AG10803 (cell line): Measurements from ENCODE around the gene PREP.

Experiments
- DNase-seq: peaks from one replicate; pipeline ENCODE4 v3.0.0; 2010; ENCODE audit warnings: low read depth
- H3K4me3 ChIP-seq: 2 replicates; pipeline ENCODE4 v1.5.1; 2011; ENCODE audit warnings: mild to moderate bottlenecking, low read length, control low read depth
- TF ChIP-seq, protein P1 (sequence below): conservative IDR thresholded peaks from 2 replicates; pipeline ENCODE4 v1.5.1; 2011; ENCODE audit warnings: mild to moderate bottlenecking, low read length, control low read depth, inconsistent platforms

PREP gene

DNA sequence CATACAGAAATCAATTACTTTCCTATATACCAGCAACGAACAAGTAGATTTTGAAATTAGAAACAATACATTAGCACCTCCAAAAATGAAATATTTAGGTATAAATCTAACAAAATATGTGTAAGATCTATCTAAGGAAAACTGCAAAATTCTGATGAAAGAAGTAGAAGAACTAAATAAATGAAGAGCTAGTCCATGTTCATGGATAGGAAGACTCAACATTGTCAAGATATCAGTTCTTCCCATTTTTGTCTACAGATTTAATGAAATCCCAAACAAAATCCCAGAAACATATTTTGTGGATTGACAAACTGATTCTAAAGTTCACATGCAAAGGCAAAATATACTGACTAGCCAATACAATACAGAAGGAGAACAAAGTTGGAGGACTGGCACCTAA, 33.7 kb downstream of the PREP start:
- H3K4me3 ChIP-seq, result no peak overlapping the region
- TF ChIP-seq, protein P1, sequence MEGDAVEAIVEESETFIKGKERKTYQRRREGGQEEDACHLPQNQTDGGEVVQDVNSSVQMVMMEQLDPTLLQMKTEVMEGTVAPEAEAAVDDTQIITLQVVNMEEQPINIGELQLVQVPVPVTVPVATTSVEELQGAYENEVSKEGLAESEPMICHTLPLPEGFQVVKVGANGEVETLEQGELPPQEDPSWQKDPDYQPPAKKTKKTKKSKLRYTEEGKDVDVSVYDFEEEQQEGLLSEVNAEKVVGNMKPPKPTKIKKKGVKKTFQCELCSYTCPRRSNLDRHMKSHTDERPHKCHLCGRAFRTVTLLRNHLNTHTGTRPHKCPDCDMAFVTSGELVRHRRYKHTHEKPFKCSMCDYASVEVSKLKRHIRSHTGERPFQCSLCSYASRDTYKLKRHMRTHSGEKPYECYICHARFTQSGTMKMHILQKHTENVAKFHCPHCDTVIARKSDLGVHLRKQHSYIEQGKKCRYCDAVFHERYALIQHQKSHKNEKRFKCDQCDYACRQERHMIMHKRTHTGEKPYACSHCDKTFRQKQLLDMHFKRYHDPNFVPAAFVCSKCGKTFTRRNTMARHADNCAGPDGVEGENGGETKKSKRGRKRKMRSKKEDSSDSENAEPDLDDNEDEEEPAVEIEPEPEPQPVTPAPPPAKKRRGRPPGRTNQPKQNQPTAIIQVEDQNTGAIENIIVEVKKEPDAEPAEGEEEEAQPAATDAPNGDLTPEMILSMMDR, result no peak
- DNase-seq, result no peak

DNA sequence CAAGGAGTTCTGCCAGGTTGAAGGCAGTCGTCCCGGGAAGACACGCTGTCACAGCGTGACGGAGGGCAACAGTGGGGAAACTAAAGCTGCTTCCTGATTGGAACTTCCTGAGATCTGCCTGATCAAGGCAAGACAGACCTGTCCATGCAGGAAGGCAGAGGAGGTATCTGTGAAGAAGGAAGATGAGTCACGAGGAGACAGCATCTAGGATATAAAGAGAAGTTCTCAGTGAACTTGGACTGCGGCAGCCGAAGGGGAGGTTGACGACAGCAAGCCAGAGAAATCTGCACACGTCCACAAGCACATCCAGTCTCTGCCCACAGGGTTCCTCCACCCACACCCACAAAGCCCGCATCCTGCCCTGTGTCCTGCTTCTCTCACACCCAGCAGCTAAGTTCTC, 38.6 kb downstream of the PREP start:
- no peak for DNase-seq
- no peak overlapping the region for H3K4me3 ChIP-seq
- TF ChIP-seq, protein P1, result no peak

DNA sequence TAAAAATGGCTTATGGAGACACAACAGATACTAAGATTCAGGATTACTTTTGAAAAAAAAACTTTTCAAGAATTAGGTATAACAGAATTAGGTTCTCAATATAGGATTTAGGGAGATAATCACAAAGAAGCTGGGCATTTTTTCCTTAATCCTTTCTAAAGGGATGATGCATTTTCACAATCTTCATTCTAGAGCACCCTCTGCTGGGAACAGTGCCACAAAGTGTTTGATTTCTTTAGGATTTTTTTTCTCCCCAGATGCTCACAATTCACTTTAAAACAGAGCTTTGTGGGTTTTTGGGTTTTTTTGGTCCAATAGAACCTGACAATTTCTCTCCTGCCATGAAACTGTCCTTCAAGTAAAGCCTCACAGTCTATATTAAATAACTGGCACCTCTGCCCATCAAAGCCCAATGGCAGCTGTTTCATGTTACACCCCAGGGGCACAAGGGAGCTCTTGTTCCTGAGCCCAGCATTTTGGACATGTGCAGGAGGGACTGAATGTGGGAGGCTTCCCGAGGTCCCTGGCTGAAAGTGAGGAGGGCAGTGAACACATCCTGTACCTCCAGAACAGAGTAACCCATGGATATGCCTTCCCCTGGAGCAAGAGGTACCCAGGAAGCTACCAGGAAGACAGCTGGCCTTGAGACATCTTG, 39.7 kb downstream of the PREP start:
- peak; percentile 54 for DNase-seq
- TF ChIP-seq, protein P1, result peak; percentile 63
- H3K4me3 ChIP-seq, result no peak overlapping the region

DNA sequence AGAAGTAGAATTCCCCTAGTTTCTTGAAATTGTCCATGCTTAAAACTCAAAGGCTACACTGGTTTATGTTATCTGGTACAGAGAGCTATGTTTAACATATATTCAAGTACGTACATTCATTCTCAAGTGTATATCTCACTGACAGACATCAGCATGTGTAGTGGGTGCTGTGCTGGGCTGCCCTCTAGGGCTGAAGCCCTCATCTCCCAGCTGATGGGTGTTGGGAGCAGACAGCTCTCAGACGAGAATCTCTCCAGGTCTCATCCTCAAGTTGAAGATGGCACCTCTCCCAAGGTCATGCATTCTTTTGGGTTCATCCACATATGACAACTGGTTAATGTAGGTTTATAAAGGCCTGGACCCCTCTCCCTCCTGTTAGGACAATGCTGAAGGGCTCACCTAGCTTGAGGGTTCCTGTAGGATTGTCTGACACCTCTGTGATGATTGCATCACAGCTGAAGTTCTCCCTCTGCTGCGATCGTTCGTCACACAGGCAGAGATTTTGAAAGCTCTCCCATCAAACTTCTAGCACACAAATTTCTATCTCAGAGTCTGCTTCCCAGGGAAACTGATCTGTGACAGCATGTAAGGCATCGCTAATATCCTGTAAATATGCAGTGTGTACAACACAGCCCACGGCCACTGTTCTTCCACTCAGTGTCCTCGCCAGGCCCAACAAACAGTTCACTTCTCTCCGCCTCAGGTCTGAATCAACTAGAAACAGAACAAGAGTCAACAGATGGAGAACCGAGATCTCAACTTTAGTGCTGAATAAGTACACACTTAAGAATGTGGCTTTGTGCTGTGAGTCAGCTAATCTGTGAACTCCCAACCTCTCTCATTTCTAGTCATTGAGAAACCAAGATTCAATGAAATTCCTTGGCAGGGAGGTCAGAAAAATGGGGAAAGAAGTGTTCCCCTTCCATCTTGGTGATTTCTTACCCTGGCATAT, 43.2 kb downstream of the PREP start:
- TF ChIP-seq, protein P1, result no peak
- peak; percentile 93 for DNase-seq
- no peak overlapping the region for H3K4me3 ChIP-seq

DNA sequence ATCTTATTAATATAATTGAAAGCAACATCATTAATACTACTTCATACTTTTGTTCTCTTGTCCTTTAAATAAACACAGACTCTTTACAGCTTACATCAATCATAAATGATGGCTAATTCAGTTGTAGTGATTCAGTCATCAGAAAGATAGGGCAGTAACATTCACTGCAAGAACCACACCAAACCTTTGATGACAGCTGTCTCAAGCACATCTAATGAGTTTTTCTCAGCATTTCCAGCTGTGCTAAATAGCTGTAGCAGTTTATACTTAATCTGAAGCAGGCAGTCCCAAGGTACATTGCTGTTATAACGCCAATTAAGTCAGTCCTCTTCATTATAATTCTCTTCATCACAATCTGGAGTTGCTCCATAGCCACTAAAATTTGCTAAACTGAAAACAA, 45.7 kb downstream of the PREP start:
- no peak for DNase-seq
- H3K4me3 ChIP-seq, result no peak overlapping the region
- TF ChIP-seq, protein P1, result no peak

DNA sequence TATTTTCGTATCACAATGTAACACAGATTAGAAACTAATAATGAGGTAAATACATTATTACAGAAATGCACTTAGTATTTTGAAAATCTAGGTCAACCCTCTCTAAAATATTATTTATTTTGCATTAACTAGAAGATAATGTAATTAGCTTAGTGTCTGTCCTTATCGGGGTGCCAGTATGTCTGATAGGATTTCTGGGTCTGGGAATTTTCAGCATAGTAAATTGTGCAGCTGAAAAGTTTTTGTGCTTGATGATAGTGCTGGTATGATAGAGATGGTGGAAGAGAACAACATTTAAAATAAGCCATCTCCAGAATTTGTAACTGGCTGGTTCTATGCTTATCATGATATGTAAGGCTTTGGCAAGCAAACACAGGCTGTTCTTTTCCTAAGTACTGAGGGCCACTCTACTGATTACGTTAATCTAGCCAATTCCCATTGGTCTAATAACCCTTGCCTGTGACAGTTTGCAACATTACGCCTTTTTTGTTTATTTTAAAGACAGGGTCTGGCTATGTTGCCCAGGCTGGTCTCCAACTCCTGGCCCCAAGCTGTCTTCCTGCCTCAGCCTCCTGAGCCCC, 50.8 kb downstream of the PREP start:
- no peak overlapping the region for H3K4me3 ChIP-seq
- DNase-seq, result no peak
- TF ChIP-seq, protein P1, result no peak

DNA sequence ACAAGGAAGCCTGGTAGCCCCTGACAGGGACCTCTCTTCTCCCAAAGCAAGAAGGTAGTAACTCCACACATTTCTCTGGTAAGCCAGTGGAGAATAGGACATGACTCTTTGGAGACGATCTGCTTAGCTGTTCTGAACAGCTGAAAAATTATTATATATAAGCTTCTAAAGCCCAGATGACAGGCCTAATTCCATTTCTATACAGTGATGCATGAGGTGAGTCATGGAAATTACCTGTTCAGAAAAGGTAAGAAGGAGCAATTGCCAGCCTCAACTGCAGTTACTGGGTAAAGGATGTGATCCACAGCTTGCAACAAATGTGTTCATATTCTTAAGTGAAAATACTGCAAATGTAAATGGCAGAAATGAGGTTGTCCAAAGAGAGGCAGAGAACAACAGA, 54.0 kb downstream of the PREP start:
- TF ChIP-seq, protein P1, result no peak
- H3K4me3 ChIP-seq, result no peak overlapping the region
- DNase-seq, result no peak
